Subcutaneous abdominal adipose tissue (tissue), 5 donors: Measurements from ENCODE around the gene C1orf105.

Experiments
- H3K27ac ChIP-seq: one replicate; pipeline ENCODE4 v1.7.0; 2013; ENCODE audit warnings: low read depth, mild to moderate bottlenecking, inconsistent platforms, low read length, moderate library complexity
- H3K27me3 ChIP-seq, 5 donors: one replicate each; pipeline ENCODE4 v1.7.0; 2013; ENCODE audit warnings: low read length in 5 of 5, inconsistent platforms in 1 of 5; ENCODE audit not compliant: control insufficient read depth in 5 of 5, insufficient read depth in 4 of 5
- H3K36me3 ChIP-seq, 5 donors: one replicate each; pipeline ENCODE4 v1.7.0; 2013; ENCODE audit warnings: low read length in 5 of 5; ENCODE audit not compliant: control insufficient read depth in 5 of 5, insufficient read depth in 5 of 5
- H3K4me1 ChIP-seq, 5 donors: one replicate each; pipeline ENCODE4 v1.7.0; 2013; ENCODE audit warnings: low read length in 5 of 5, mild to moderate bottlenecking in 3 of 5, moderate library complexity in 1 of 5; ENCODE audit not compliant: control insufficient read depth in 5 of 5, insufficient read depth in 5 of 5
- H3K4me3 ChIP-seq, 5 donors: one replicate each; pipeline ENCODE4 v1.7.0; 2013; ENCODE audit warnings: low read length in 5 of 5, low read depth in 1 of 5
- H3K9ac ChIP-seq, 5 donors: one replicate each; pipeline ENCODE4 v1.7.0; 2013; ENCODE audit warnings: low read length in 5 of 5, mild to moderate bottlenecking in 4 of 5, moderate library complexity in 3 of 5
- H3K9me3 ChIP-seq, 5 donors: one replicate each; pipeline ENCODE4 v1.7.0; 2013; ENCODE audit warnings: low read length in 5 of 5; ENCODE audit not compliant: control insufficient read depth in 5 of 5
- donor health status: healthy.
- donor health status: healthy.
- donor health status: healthy.
- donor health status: healthy.
- donor health status: healthy.

C1orf105 gene

GRCh38 chr1:172402878-172403569 is 17.5 kb upstream of the C1orf105 start:
- H3K4me3 ChIP-seq, result no peak overlapping the region
- no peak overlapping the region for H3K27ac ChIP-seq
- H3K36me3 ChIP-seq, result no peaks in the 10 kb centered on the region
- H3K9ac ChIP-seq, result no peak overlapping the region
- H3K27me3 ChIP-seq, result no peaks in the 10 kb centered on the region
- H3K9me3 ChIP-seq, result no peaks in the 10 kb centered on the region
- H3K4me1 ChIP-seq, result peaks cover 0 to 17% (median 10%) of the 10 kb centered on the region in 5 donors

- H3K9ac ChIP-seq, result no peak overlapping the region
These were observed 16.4 kb upstream of the C1orf105 start for GRCh38 chr1:172404121-172404520.

GRCh38 chr1:172405912-172406311 is 14.6 kb upstream of the C1orf105 start:
- Histone ChIP-seq H3K36me3 (no peaks in the 10 kb centered on the region), H3K4me3 (no peak overlapping the region), H3K9me3 (no peaks in the 10 kb centered on the region), H3K27ac (no peak overlapping the region), H3K9ac (no peak overlapping the region), H3K27me3 (no peaks in the 10 kb centered on the region), H3K4me1 (peaks cover 0 to 5% (median 0%) of the 10 kb centered on the region in 5 donors)

More at GRCh38 chr1:172404121-172404520, 16.4 kb upstream of the C1orf105 start:
- Histone ChIP-seq H3K36me3 (no peaks in the 10 kb centered on the region), H3K27ac (no peak overlapping the region), H3K4me3 (no peak overlapping the region), H3K9me3 (no peaks in the 10 kb centered on the region), H3K27me3 (no peaks in the 10 kb centered on the region), H3K4me1 (peaks cover 0 to 14% (median 3%) of the 10 kb centered on the region in 5 donors)

- H3K27ac ChIP-seq, result no peak overlapping the region
- no peaks in the 10 kb centered on the region for H3K9me3 ChIP-seq
- no peak overlapping the region for H3K9ac ChIP-seq
- H3K4me1 ChIP-seq, result peaks cover 0 to 5% (median 0%) of the 10 kb centered on the region in 5 donors
- H3K4me3 ChIP-seq, result no peak overlapping the region
- peaks cover 0 to 3% (median 0%) of the 10 kb centered on the region in 5 donors for H3K36me3 ChIP-seq
- no peaks in the 10 kb centered on the region for H3K27me3 ChIP-seq
These were observed 13.5 kb upstream of the C1orf105 start for GRCh38 chr1:172406968-172407367.

- Histone ChIP-seq H3K27ac (no peak overlapping the region), H3K9ac (no peak overlapping the region), H3K4me3 (no peak overlapping the region), H3K4me1 (peaks cover 0 to 5% (median 0%) of the 10 kb centered on the region in 5 donors), H3K27me3 (no peaks in the 10 kb centered on the region), H3K9me3 (no peaks in the 10 kb centered on the region), H3K36me3 (peaks cover 0 to 6% (median 0%) of the 10 kb centered on the region in 5 donors)
These were observed 11.5 kb upstream of the C1orf105 start for GRCh38 chr1:172408958-172409357.

GRCh38 chr1:172410027-172410426 is 10.5 kb upstream of the C1orf105 start:
- Histone ChIP-seq H3K36me3 (peaks cover 0 to 6% (median 0%) of the 10 kb centered on the region in 5 donors), H3K9ac (no peak overlapping the region), H3K9me3 (no peaks in the 10 kb centered on the region), H3K4me3 (no peak overlapping the region), H3K27me3 (no peaks in the 10 kb centered on the region), H3K27ac (no peak overlapping the region), H3K4me1 (no peaks in the 10 kb centered on the region)

- H3K27me3 ChIP-seq, result no peaks in the 10 kb centered on the region
- H3K27ac ChIP-seq, result no peak overlapping the region
- no peak overlapping the region for H3K9ac ChIP-seq
- H3K9me3 ChIP-seq, result no peaks in the 10 kb centered on the region
- no peak overlapping the region for H3K4me3 ChIP-seq
- peaks cover 0 to 6% (median 0%) of the 10 kb centered on the region in 5 donors for H3K36me3 ChIP-seq
- no peaks in the 10 kb centered on the region for H3K4me1 ChIP-seq
These were observed 8.6 kb upstream of the C1orf105 start for GRCh38 chr1:172411791-172412338.

- no peak overlapping the region for H3K9ac ChIP-seq
- H3K27ac ChIP-seq, result no peak overlapping the region
- H3K9me3 ChIP-seq, result no peaks in the 10 kb centered on the region
- no peaks in the 10 kb centered on the region for H3K4me1 ChIP-seq
- peaks cover 0 to 6% (median 0%) of the 10 kb centered on the region in 5 donors for H3K36me3 ChIP-seq
- H3K4me3 ChIP-seq, result no peak overlapping the region
- no peaks in the 10 kb centered on the region for H3K27me3 ChIP-seq
These were observed 6.2 kb upstream of the C1orf105 start for GRCh38 chr1:172414331-172414730.

GRCh38 chr1:172416496-172417035 is 3.9 kb upstream of the C1orf105 start:
- H3K27ac ChIP-seq, result no peak overlapping the region
- H3K9ac ChIP-seq, result no peak overlapping the region
- H3K36me3 ChIP-seq, result peaks cover 0 to 6% (median 0%) of the 10 kb centered on the region in 5 donors
- H3K9me3 ChIP-seq, result no peaks in the 10 kb centered on the region
- peaks cover 0 to under 1% (median 0%) of the 10 kb centered on the region in 5 donors for H3K4me1 ChIP-seq
- H3K27me3 ChIP-seq, result no peaks in the 10 kb centered on the region
- no peak overlapping the region for H3K4me3 ChIP-seq

- no peaks in the 10 kb centered on the region for H3K9me3 ChIP-seq
- peaks cover 0 to 8% (median 0%) of the 10 kb centered on the region in 5 donors for H3K4me1 ChIP-seq
- no peak overlapping the region for H3K9ac ChIP-seq
- no peaks in the 10 kb centered on the region for H3K27me3 ChIP-seq
- no peak overlapping the region for H3K27ac ChIP-seq
- H3K4me3 ChIP-seq, result no peak overlapping the region
- peaks cover 0 to 2% (median 0%) of the 10 kb centered on the region in 5 donors for H3K36me3 ChIP-seq
These were observed 2.9 kb upstream of the C1orf105 start for GRCh38 chr1:172417557-172417956.
